Measurements from ENCODE around the gene CDCA4.

- TF ChIP-seq CTCF (IDR thresholded peaks at IDR 0.05; ENCODE audit: poor library complexity) (no peak), EZH2 (IDR thresholded peaks at IDR 0.05; ENCODE audit: borderline replicate concordance) (no peak)
Measured at GRCh38 chr14:105047283-105048016, 26.6 kb upstream of the CDCA4 start.

All from hepatocyte (in vitro differentiated cells).